WTC11 (cell line): Measurements from ENCODE around the gene MAST4.

Experiments
- CTCF ChIP-seq: fragments of 200-600 bp; IDR thresholded peaks from 2 replicates; pipeline ENCODE4 v1.8.0; 2022; ENCODE audit warnings: antibody characterized with exemption
- E2F4 ChIP-seq: sonication (generic); formaldehyde crosslinking; IDR thresholded peaks from 2 replicates; pipeline ENCODE4 v1.8.1; 2022; ENCODE audit warnings: low read depth, mild to moderate bottlenecking, moderate library complexity, missing genetic modification reagents, borderline replicate concordance
- ELF4 ChIP-seq: sonication (generic); formaldehyde crosslinking; IDR thresholded peaks from 2 replicates; pipeline ENCODE4 v1.8.1; 2022; ENCODE audit warnings: low read depth, mild to moderate bottlenecking, moderate library complexity, missing genetic modification reagents
- FOXP4 ChIP-seq: sonication (generic); formaldehyde crosslinking; IDR thresholded peaks from 2 replicates; pipeline ENCODE4 v1.8.0; 2022; ENCODE audit warnings: mild to moderate bottlenecking, missing genetic modification reagents
- JUN ChIP-seq: sonication (generic); formaldehyde crosslinking; IDR thresholded peaks from 2 replicates; pipeline ENCODE4 v1.8.0; 2023; ENCODE audit warnings: mild to moderate bottlenecking, missing genetic modification reagents
- MLX ChIP-seq: sonication (generic); formaldehyde crosslinking; IDR thresholded peaks from 2 replicates; pipeline ENCODE4 v1.8.1; 2023; ENCODE audit warnings: mild to moderate bottlenecking, missing genetic modification reagents, moderate library complexity
- USF1 ChIP-seq: sonication (generic); formaldehyde crosslinking; IDR thresholded peaks from 2 replicates; pipeline ENCODE4 v1.8.0; 2022; ENCODE audit warnings: mild to moderate bottlenecking, missing genetic modification reagents
- ZNF423 ChIP-seq: fragments of 250-450 bp; sonication (Bioruptor Pico); IDR thresholded peaks from 2 replicates; pipeline ENCODE4 v2.1.2; 2022; ENCODE audit warnings: mild to moderate bottlenecking, moderate library complexity

GRCh38 chr5:66671305-66671704 is 75.1 kb downstream of the MAST4 start:
- no peak for TF ChIP-seq CTCF
- TF ChIP-seq MLX (CRISPR knock-in tag), result no peak
- TF ChIP-seq ZNF423 (CRISPR knock-in tag), result no peak
- TF ChIP-seq USF1 (CRISPR knock-in tag), result no peak
- no peak for TF ChIP-seq ELF4 (CRISPR knock-in tag)
- no peak for TF ChIP-seq E2F4
- no peak for TF ChIP-seq JUN (CRISPR knock-in tag)
- TF ChIP-seq FOXP4 (CRISPR knock-in tag), result no peak
